ENCODE measurements around the gene DCUN1D4.
A peak's percentile ranks its signal among the peaks of the same experiment; 100 is the strongest.

DCUN1D4 gene

GRCh38 chr4:51842167-51842553 lies 793 bp upstream of the DCUN1D4 start:
- no peak for TF ChIP-seq BACH2 (CRISPR knock-in tag; IDR thresholded peaks at IDR 0.05; ENCODE audit: borderline replicate concordance)
- TF ChIP-seq OSR1 (CRISPR knock-in tag; IDR thresholded peaks at IDR 0.05): no peak
- TF ChIP-seq RARB (CRISPR knock-in tag; IDR thresholded peaks at IDR 0.05): no peak
- TF ChIP-seq TCF4 (CRISPR knock-in tag; IDR thresholded peaks at IDR 0.05; ENCODE audit: borderline replicate concordance): no peak
- TF ChIP-seq PATZ1 (CRISPR knock-in tag; IDR thresholded peaks at IDR 0.05; ENCODE audit: borderline replicate concordance): no peak
- no peak for TF ChIP-seq ZNF8 (CRISPR knock-in tag; IDR thresholded peaks at IDR 0.05)
- no peak for TF ChIP-seq ZFP3 (CRISPR knock-in tag; IDR thresholded peaks at IDR 0.05)
- no peak for TF ChIP-seq TOX (CRISPR knock-in tag; IDR thresholded peaks at IDR 0.05; ENCODE audit: borderline replicate concordance)
- no peak for TF ChIP-seq CREB5 (CRISPR knock-in tag; IDR thresholded peaks at IDR 0.05; ENCODE audit: low read depth)
- no peak for TF ChIP-seq POU6F1 (CRISPR knock-in tag; IDR thresholded peaks at IDR 0.05; ENCODE audit: borderline replicate concordance, low read depth)
- TF ChIP-seq ESRRG (CRISPR knock-in tag; IDR thresholded peaks at IDR 0.05): no peak
- no peak for TF ChIP-seq SNAI2 (CRISPR knock-in tag; IDR thresholded peaks at IDR 0.05)
- no peak for TF ChIP-seq PPARA (CRISPR knock-in tag; IDR thresholded peaks at IDR 0.05; ENCODE audit: borderline replicate concordance)
- TF ChIP-seq CSRNP3 (CRISPR knock-in tag; IDR thresholded peaks at IDR 0.05): no peak
- TF ChIP-seq ZNF565 (CRISPR knock-in tag; conservative IDR thresholded peaks at IDR 0.05; ENCODE audit: low read depth): no peak
- no peak for TF ChIP-seq ZC3H10 (CRISPR knock-in tag; IDR thresholded peaks at IDR 0.05)
- TF ChIP-seq TSHZ2 (CRISPR knock-in tag; IDR thresholded peaks at IDR 0.05): no peak
- TF ChIP-seq ISL1 (CRISPR knock-in tag; IDR thresholded peaks at IDR 0.05): no peak
- ATAC-seq: no peak

GRCh38 chr4:51843309-51844152 lies 578 bp downstream of the DCUN1D4 start:
- TF ChIP-seq BACH2 (CRISPR knock-in tag; IDR thresholded peaks at IDR 0.05; ENCODE audit: borderline replicate concordance) (no peak), ESRRG (CRISPR knock-in tag; IDR thresholded peaks at IDR 0.05) (no peak), CSRNP3 (CRISPR knock-in tag; IDR thresholded peaks at IDR 0.05) (no peak), TOX (CRISPR knock-in tag; IDR thresholded peaks at IDR 0.05; ENCODE audit: borderline replicate concordance) (no peak), ARNTL (CRISPR knock-in tag; IDR thresholded peaks at IDR 0.05; ENCODE audit: borderline replicate concordance, low read depth) (no peak), CSDC2 (CRISPR knock-in tag; IDR thresholded peaks at IDR 0.05) (no peak), TSHZ2 (CRISPR knock-in tag; IDR thresholded peaks at IDR 0.05) (no peak), ZFP3 (CRISPR knock-in tag; IDR thresholded peaks at IDR 0.05) (no peak)
- peak; percentile 41 for ATAC-seq
